ENCODE results near the gene BCL7A. TPM values are rescaled to one million over a fixed set of nuclear protein-coding genes. Genes with fewer than 3 reads are reported as not detected.

Gene BCL7A
- total RNA-seq, 1 experiment from 2014 or later, result 14.5 TPM

GRCh38 chr12:122073815-122074214 lies 52.1 kb downstream of the BCL7A start:
- no peak for TF ChIP-seq TCF7L2 (IDR thresholded peaks at IDR 0.05; ENCODE audit: low read depth, low read length)
- TF ChIP-seq, protein P1, sequence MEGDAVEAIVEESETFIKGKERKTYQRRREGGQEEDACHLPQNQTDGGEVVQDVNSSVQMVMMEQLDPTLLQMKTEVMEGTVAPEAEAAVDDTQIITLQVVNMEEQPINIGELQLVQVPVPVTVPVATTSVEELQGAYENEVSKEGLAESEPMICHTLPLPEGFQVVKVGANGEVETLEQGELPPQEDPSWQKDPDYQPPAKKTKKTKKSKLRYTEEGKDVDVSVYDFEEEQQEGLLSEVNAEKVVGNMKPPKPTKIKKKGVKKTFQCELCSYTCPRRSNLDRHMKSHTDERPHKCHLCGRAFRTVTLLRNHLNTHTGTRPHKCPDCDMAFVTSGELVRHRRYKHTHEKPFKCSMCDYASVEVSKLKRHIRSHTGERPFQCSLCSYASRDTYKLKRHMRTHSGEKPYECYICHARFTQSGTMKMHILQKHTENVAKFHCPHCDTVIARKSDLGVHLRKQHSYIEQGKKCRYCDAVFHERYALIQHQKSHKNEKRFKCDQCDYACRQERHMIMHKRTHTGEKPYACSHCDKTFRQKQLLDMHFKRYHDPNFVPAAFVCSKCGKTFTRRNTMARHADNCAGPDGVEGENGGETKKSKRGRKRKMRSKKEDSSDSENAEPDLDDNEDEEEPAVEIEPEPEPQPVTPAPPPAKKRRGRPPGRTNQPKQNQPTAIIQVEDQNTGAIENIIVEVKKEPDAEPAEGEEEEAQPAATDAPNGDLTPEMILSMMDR (IDR thresholded peaks at IDR 0.05), result no peak
- TF ChIP-seq SIN3A (IDR thresholded peaks at IDR 0.05; ENCODE audit: borderline replicate concordance, insufficient read depth, low read depth, low read length), result no peak
- TF ChIP-seq POLR2AphosphoS5 (IDR thresholded peaks at IDR 0.05; ENCODE audit: low read depth, low read length), result no peak
- TF ChIP-seq, protein P2, sequence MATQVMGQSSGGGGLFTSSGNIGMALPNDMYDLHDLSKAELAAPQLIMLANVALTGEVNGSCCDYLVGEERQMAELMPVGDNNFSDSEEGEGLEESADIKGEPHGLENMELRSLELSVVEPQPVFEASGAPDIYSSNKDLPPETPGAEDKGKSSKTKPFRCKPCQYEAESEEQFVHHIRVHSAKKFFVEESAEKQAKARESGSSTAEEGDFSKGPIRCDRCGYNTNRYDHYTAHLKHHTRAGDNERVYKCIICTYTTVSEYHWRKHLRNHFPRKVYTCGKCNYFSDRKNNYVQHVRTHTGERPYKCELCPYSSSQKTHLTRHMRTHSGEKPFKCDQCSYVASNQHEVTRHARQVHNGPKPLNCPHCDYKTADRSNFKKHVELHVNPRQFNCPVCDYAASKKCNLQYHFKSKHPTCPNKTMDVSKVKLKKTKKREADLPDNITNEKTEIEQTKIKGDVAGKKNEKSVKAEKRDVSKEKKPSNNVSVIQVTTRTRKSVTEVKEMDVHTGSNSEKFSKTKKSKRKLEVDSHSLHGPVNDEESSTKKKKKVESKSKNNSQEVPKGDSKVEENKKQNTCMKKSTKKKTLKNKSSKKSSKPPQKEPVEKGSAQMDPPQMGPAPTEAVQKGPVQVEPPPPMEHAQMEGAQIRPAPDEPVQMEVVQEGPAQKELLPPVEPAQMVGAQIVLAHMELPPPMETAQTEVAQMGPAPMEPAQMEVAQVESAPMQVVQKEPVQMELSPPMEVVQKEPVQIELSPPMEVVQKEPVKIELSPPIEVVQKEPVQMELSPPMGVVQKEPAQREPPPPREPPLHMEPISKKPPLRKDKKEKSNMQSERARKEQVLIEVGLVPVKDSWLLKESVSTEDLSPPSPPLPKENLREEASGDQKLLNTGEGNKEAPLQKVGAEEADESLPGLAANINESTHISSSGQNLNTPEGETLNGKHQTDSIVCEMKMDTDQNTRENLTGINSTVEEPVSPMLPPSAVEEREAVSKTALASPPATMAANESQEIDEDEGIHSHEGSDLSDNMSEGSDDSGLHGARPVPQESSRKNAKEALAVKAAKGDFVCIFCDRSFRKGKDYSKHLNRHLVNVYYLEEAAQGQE (IDR thresholded peaks at IDR 0.05; ENCODE audit: insufficient read depth in 1 of 2, low read depth in 2 of 2, low read length in 1 of 2), result no peak
- ATAC-seq, result no peak
- ChIA-PET CTCF (no interaction called here), POLR2A (no interaction called here)
- no peak overlapping the region for H3K4me3 ChIP-seq (ENCODE audit: low read depth in 2 of 2, low read length in 2 of 2)
- peak overlapping the region; percentile 32; the same call in 1 of the 2 replicates for H3K27ac ChIP-seq (ENCODE audit: low read length)
- DNase-seq (ENCODE audit: low read depth, low spot score), result no peak
- no peaks in the 10 kb centered on the region for H3K36me3 ChIP-seq (ENCODE audit: control insufficient read depth, insufficient read depth, low read length)
- H3K4me1 ChIP-seq (ENCODE audit: control insufficient read depth, insufficient read depth, low read length), result peaks cover 17% of the 10 kb centered on the region
- H3K27me3 ChIP-seq (ENCODE audit: control insufficient read depth, insufficient read depth, low read length), result no peaks in the 10 kb centered on the region
- H3K9me3 ChIP-seq (ENCODE audit: control insufficient read depth, insufficient read depth, low read depth, low read length), result no peaks in the 10 kb centered on the region
- in situ Hi-C loops (cut with HindIII; ENCODE audit: low pct_unique_long_range_greater_than_20kb, low sequenced_read_pairs) (no loop called here), intact Hi-C loops (cut with micrococcal nuclease; ENCODE audit: unreplicated experiment) (no loop called here)
- no TSS peak for BruUV-seq (replicated peaks)

DNA sequence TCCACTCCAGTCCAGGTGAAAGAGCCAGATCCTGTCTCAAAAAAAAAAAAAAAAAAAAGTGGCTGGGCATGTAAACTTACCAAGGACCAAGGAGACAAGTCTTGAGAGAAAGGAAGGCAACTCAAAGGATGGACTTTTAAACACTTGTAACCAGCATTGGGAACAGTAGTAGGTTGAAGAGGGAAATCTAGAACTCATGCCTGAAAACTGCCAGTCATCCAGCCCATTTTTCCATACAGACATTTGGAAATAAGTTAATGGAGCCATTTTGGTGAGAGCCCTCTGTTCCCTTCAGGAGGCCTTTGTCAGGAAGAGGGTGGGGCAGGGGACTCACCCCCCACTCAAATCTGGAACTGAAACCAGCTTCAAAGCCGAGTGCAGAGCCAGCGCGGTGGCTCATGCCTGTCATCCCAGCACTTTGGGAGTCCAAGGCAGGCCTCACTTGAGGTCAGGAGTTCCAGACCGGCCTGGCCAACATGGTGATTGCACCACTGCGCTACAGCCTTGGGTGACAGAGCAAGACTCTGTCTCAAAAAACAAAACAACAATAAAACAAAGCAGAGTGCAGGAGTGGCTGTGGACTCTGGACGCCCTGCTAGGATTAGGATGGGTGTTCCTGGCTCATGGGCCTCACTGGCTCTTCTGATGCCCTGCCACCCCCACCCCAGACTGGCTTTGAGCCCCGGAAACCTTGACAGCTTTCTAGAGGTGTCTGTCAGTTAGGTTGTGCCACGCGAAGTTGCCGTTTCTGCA lies 55.2 kb downstream of the BCL7A start:
- intact Hi-C loops (cut with micrococcal nuclease; ENCODE audit: unreplicated experiment), result no loop called here
- no TSS peak for BruUV-seq (replicated peaks)
- Histone ChIP-seq H3K36me3 (ENCODE audit: control insufficient read depth, insufficient read depth, low read length) (no peaks in the 10 kb centered on the region), H3K4me3 (ENCODE audit: low read depth in 2 of 2, low read length in 2 of 2) (no peak overlapping the region), H3K27ac (ENCODE audit: low read length) (peak overlapping the region; percentile 52), H3K4me1 (ENCODE audit: control insufficient read depth, insufficient read depth, low read length) (peaks cover 21% of the 10 kb centered on the region), H3K9me3 (ENCODE audit: control insufficient read depth, insufficient read depth, low read depth, low read length) (no peaks in the 10 kb centered on the region), H3K27me3 (ENCODE audit: control insufficient read depth, insufficient read depth, low read length) (no peaks in the 10 kb centered on the region)
- in situ Hi-C loops (cut with HindIII; ENCODE audit: low pct_unique_long_range_greater_than_20kb, low sequenced_read_pairs), result no loop called here
- POLR2A ChIA-PET, result no interaction called here
- no peak for ATAC-seq
- CTCF ChIA-PET, result no interaction called here
- no peak for TF ChIP-seq SIN3A (IDR thresholded peaks at IDR 0.05; ENCODE audit: borderline replicate concordance, insufficient read depth, low read depth, low read length)
- no peak for DNase-seq (ENCODE audit: low read depth, low spot score)

Measured in Panc1 (cell line).